ENCODE measurements around the gene FAM219A. TPM values are rescaled to one million over a fixed set of nuclear protein-coding genes. Genes with fewer than 3 reads are reported as not detected.

Gene FAM219A
- total RNA-seq, 1 experiment from 2014 or later: 38.6 TPM

DNA sequence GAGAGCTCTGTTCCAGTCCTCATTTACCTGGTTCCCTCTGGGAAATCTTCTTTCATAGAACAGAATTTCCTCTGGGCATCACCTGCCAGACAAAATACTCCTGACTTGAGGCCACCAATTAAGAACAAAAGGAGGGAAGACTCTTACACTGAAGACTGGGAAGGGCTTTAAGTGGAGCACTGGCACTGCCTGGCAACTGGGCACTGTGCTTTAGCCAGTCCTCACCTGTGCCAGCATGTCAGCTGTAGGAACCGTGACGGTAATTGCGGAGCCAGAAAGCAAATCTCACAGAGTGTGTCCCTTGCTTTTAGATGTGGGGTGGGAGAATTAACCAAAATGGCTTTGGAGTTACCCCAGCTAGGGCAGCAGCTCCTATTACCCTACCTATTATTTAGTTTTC lies 40.6 kb downstream of the FAM219A start:
- CTCF ChIA-PET: interaction anchor here (0.5 to 1.4 kb wide), 2 partner anchors 13 to 258 kb away, joined by 3 read pairs; no protein-coding TSS in a partner anchor
- Histone ChIP-seq H3K4me3 (ENCODE audit: low read depth in 2 of 2, low read length in 2 of 2) (no peak overlapping the region), H3K4me1 (ENCODE audit: control insufficient read depth, insufficient read depth, low read length) (no peaks in the 10 kb centered on the region), H3K9me3 (ENCODE audit: control insufficient read depth, insufficient read depth, low read depth, low read length) (no peaks in the 10 kb centered on the region), H3K36me3 (ENCODE audit: control insufficient read depth, insufficient read depth, low read length) (no peaks in the 10 kb centered on the region), H3K27ac (ENCODE audit: low read length) (no peak overlapping the region), H3K27me3 (ENCODE audit: control insufficient read depth, insufficient read depth, low read length) (no peaks in the 10 kb centered on the region)
- BruUV-seq (replicated peaks): TSS peak; percentile 31
- DNase-seq (ENCODE audit: low read depth, low spot score) (no peak), ATAC-seq (no peak)
- POLR2A ChIA-PET: interaction anchor here (0.6 to 0.7 kb wide), 2 partner anchors 14 to 51 kb away, joined by 4 to 12 read pairs; no protein-coding TSS in a partner anchor
- no peak for TF ChIP-seq TCF7L2 (IDR thresholded peaks at IDR 0.05; ENCODE audit: low read depth, low read length)
- no peak for TF ChIP-seq SIN3A (IDR thresholded peaks at IDR 0.05; ENCODE audit: borderline replicate concordance, insufficient read depth, low read depth, low read length)
- TF ChIP-seq, protein P1, sequence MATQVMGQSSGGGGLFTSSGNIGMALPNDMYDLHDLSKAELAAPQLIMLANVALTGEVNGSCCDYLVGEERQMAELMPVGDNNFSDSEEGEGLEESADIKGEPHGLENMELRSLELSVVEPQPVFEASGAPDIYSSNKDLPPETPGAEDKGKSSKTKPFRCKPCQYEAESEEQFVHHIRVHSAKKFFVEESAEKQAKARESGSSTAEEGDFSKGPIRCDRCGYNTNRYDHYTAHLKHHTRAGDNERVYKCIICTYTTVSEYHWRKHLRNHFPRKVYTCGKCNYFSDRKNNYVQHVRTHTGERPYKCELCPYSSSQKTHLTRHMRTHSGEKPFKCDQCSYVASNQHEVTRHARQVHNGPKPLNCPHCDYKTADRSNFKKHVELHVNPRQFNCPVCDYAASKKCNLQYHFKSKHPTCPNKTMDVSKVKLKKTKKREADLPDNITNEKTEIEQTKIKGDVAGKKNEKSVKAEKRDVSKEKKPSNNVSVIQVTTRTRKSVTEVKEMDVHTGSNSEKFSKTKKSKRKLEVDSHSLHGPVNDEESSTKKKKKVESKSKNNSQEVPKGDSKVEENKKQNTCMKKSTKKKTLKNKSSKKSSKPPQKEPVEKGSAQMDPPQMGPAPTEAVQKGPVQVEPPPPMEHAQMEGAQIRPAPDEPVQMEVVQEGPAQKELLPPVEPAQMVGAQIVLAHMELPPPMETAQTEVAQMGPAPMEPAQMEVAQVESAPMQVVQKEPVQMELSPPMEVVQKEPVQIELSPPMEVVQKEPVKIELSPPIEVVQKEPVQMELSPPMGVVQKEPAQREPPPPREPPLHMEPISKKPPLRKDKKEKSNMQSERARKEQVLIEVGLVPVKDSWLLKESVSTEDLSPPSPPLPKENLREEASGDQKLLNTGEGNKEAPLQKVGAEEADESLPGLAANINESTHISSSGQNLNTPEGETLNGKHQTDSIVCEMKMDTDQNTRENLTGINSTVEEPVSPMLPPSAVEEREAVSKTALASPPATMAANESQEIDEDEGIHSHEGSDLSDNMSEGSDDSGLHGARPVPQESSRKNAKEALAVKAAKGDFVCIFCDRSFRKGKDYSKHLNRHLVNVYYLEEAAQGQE (IDR thresholded peaks at IDR 0.05; ENCODE audit: insufficient read depth in 1 of 2, low read depth in 2 of 2, low read length in 1 of 2): no peak
- no peak for TF ChIP-seq POLR2AphosphoS5 (IDR thresholded peaks at IDR 0.05; ENCODE audit: low read depth, low read length)
- in situ Hi-C loops (cut with HindIII; ENCODE audit: low pct_unique_long_range_greater_than_20kb, low sequenced_read_pairs) (no loop called here), intact Hi-C loops (cut with micrococcal nuclease; ENCODE audit: unreplicated experiment) (no loop called here)

DNA sequence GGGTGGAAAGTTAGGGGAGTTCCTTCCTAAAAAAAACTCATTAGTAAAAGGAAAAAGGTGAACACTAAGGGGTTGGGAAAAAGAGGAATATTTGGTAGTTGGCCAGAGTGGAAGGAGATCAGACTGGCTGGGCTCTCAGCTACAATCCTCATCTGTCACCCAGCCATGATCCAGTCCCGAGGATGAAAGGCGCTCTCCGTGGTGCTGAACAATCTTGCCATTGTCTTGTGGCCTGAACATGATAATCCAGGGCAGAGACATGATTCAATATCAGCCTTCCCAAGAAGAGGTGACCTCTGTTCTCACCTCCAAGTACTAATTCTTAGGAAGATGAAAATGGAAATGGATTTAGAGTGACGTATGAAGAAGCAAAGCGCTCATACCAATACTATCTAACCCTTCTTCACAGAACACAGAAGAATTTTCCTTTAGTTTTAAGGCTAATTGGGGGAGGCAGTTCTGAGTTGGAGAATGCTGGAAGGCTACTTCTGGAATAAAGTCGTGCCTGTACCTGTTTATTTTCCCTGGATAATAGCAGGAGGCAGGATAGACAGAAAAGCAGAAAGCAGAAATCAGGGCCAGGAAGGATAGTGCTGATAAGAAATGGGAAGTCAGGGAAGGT lies 45.0 kb downstream of the FAM219A start:
- intact Hi-C loops (cut with micrococcal nuclease; ENCODE audit: unreplicated experiment): no loop called here

More for the DNA sequence above, 45.0 kb downstream of the FAM219A start:
- Histone ChIP-seq H3K27me3 (ENCODE audit: control insufficient read depth, insufficient read depth, low read length) (no peaks in the 10 kb centered on the region), H3K27ac (ENCODE audit: low read length) (no peak overlapping the region), H3K4me1 (ENCODE audit: control insufficient read depth, insufficient read depth, low read length) (no peaks in the 10 kb centered on the region), H3K36me3 (ENCODE audit: control insufficient read depth, insufficient read depth, low read length) (no peaks in the 10 kb centered on the region), H3K4me3 (ENCODE audit: low read depth in 2 of 2, low read length in 2 of 2) (no peak overlapping the region), H3K9me3 (ENCODE audit: control insufficient read depth, insufficient read depth, low read depth, low read length) (no peaks in the 10 kb centered on the region)
- POLR2A ChIA-PET: no interaction called here
- CTCF ChIA-PET: interaction anchor here (2.2 kb wide), 1 partner anchor 9 kb away, joined by 6 read pairs; no protein-coding TSS in a partner anchor
- no TSS peak for BruUV-seq (replicated peaks)
- ATAC-seq (peak; percentile 72; the same call in 1 of the 2 replicates), DNase-seq (ENCODE audit: low read depth, low spot score) (no peak)
- in situ Hi-C loops (cut with HindIII; ENCODE audit: low pct_unique_long_range_greater_than_20kb, low sequenced_read_pairs): no loop called here
- no peak for TF ChIP-seq SIN3A (IDR thresholded peaks at IDR 0.05; ENCODE audit: borderline replicate concordance, insufficient read depth, low read depth, low read length)
- TF ChIP-seq, protein P1 (IDR thresholded peaks at IDR 0.05; ENCODE audit: insufficient read depth in 1 of 2, low read depth in 2 of 2, low read length in 1 of 2): peak; percentile 96 to 97
